ENCODE data around the gene HYAL3.
A peak's percentile ranks its signal among the peaks of the same experiment; 100 is the strongest.

GRCh38 chr3:50321336-50322114 is 22.3 kb upstream of the HYAL3 start:
- TF ChIP-seq GATA2 (IDR thresholded peaks at IDR 0.05; ENCODE audit: low read depth, low read length) (peak; percentile 18; the same call in 1 of the 2 replicates), GATA3 (IDR thresholded peaks at IDR 0.05; ENCODE audit: low read depth, low read length) (no peak)

Measured in SH-SY5Y (cell line).